RWPE1 (cell line): ENCODE data around the gene MPP4.

Source experiments
- CTCF ChIA-PET: fragments of 350-600 bp; sonication (Branson Sonifier 250); formaldehyde crosslinking; extraction: SDS; loops from one replicate; lab custom pipeline; 2021; lab: Yijun Ruan, JAX
- POLR2A ChIA-PET: fragments of 400-600 bp; formaldehyde crosslinking; extraction: SDS; loops from one replicate; lab custom pipeline; 2020; ENCODE audit warnings: antibody characterized with exemption; ENCODE audit not compliant: low non-redundant PET; lab: Yijun Ruan, JAX
- DNase-seq: peaks from one replicate; pipeline ENCODE4 v3.0.0; 2012; ENCODE audit warnings: low spot score
- H3K27ac ChIP-seq: fragments of 450-650 bp; 2 replicates; pipeline ENCODE4 v1.5.1; 2017
- TF ChIP-seq, protein P1 (sequence below): fragments of 450-650 bp; conservative IDR thresholded peaks from 2 replicates; pipeline ENCODE4 v1.5.1; 2017; ENCODE audit warnings: low read depth, mild to moderate bottlenecking

MPP4 gene

GRCh38 chr2:201600906-201601305, 97.5 kb downstream of the MPP4 start:
- no peak for DNase-seq
- POLR2A ChIA-PET: no interaction called here
- CTCF ChIA-PET: interaction anchor here (0.5 to 0.7 kb wide), 2 partner anchors 124 to 187 kb away, joined by 3 to 4 read pairs; no protein-coding TSS in a partner anchor
- TF ChIP-seq, protein P1, sequence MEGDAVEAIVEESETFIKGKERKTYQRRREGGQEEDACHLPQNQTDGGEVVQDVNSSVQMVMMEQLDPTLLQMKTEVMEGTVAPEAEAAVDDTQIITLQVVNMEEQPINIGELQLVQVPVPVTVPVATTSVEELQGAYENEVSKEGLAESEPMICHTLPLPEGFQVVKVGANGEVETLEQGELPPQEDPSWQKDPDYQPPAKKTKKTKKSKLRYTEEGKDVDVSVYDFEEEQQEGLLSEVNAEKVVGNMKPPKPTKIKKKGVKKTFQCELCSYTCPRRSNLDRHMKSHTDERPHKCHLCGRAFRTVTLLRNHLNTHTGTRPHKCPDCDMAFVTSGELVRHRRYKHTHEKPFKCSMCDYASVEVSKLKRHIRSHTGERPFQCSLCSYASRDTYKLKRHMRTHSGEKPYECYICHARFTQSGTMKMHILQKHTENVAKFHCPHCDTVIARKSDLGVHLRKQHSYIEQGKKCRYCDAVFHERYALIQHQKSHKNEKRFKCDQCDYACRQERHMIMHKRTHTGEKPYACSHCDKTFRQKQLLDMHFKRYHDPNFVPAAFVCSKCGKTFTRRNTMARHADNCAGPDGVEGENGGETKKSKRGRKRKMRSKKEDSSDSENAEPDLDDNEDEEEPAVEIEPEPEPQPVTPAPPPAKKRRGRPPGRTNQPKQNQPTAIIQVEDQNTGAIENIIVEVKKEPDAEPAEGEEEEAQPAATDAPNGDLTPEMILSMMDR: no peak
- H3K27ac ChIP-seq: no peak overlapping the region

DNA sequence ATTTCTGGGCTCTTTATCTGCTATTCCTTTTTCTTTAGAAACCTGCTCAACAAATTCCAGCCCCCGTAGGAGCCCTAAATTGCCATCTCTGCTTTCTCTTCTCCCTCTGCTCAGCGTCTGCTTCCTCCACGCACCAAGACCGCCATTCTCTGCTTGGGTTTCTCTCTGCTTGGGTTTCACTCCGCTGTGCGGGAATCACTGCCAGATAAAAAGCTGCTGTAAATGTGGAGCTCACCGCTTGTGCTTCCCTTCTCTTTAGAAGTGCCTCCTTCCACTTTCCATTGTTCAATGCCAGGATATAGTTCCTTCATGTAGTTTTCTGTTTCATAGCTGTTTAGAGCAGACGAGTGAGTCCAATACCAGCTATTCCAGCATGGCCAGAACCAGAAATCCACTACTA, 101.0 kb downstream of the MPP4 start:
- no peak for DNase-seq
- TF ChIP-seq, protein P1: no peak
- POLR2A ChIA-PET: no interaction called here
- CTCF ChIA-PET: interaction anchor here (0.5 kb wide), 1 partner anchor 259 kb away, joined by 3 read pairs; no protein-coding TSS in a partner anchor
- no peak overlapping the region for H3K27ac ChIP-seq
